H1 (cell line): ENCODE results near the gene KCNJ3.

Experiments used
- ATF2 ChIP-seq: IDR thresholded peaks from 2 replicates; pipeline ENCODE4 v1.6.1; 2012; ENCODE audit warnings: low read length, inconsistent platforms
- BRCA1 ChIP-seq: IDR thresholded peaks from 2 replicates; pipeline ENCODE4 v1.6.1; 2012; ENCODE audit warnings: low read depth, low read length, improper control_type of control experiment
- POLR2AphosphoS5 ChIP-seq: IDR thresholded peaks from 2 replicates; pipeline ENCODE4 v1.6.1; 2011; ENCODE audit warnings: low read depth, low read length
- ZNF274 ChIP-seq: IDR thresholded peaks from 2 replicates; pipeline ENCODE4 v1.7.0; 2012; ENCODE audit warnings: low read length, borderline replicate concordance; ENCODE audit errors: extremely low read depth

GRCh38 chr2:154658854-154659253 lies 39.6 kb upstream of the KCNJ3 start:
- TF ChIP-seq ZNF274 (no peak), BRCA1 (no peak), ATF2 (no peak), POLR2AphosphoS5 (no peak)
